ENCODE data around the gene ZPLD1. TPM values are rescaled to one million over a fixed set of nuclear protein-coding genes. Genes with fewer than 3 reads are reported as not detected.

The ZPLD1 gene
- total RNA-seq, 1 donor from 2014 or later: not detected

DNA sequence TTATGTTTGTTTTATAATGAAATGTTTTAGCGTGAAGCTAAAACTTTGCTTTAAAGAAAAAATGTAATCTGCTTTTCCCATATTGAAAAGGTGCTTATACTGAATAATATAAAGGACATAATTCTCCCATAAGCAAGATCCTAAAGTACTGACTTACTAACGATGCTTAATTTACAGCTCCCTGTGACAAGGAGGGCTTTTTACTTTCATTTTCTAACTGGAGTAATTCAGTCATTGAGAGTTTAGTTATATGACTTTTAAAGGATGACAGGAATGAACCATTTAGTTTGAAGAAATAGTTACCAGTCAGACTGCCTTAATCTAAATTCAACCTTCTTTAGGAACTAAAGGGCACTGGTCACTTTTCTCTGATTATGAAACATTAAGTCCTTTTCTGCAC is 19.3 kb upstream of the ZPLD1 start:
- Mint-ChIP-seq H3K27ac (ENCODE audit: unreplicated experiment) (no peak overlapping the region), H3K27me3 (ENCODE audit: unreplicated experiment) (peaks cover 11% of the 10 kb centered on the region), H3K36me3 (ENCODE audit: unreplicated experiment) (no peaks in the 10 kb centered on the region), H3K9me3 (ENCODE audit: unreplicated experiment) (no peaks in the 10 kb centered on the region), H3K4me3 (ENCODE audit: unreplicated experiment) (no peak overlapping the region), H3K4me1 (ENCODE audit: unreplicated experiment) (peaks cover 7% of the 10 kb centered on the region)
- DNase-seq (ENCODE audit: extremely low spot score, unreplicated experiment): no peak
- TF ChIP-seq, protein P1, sequence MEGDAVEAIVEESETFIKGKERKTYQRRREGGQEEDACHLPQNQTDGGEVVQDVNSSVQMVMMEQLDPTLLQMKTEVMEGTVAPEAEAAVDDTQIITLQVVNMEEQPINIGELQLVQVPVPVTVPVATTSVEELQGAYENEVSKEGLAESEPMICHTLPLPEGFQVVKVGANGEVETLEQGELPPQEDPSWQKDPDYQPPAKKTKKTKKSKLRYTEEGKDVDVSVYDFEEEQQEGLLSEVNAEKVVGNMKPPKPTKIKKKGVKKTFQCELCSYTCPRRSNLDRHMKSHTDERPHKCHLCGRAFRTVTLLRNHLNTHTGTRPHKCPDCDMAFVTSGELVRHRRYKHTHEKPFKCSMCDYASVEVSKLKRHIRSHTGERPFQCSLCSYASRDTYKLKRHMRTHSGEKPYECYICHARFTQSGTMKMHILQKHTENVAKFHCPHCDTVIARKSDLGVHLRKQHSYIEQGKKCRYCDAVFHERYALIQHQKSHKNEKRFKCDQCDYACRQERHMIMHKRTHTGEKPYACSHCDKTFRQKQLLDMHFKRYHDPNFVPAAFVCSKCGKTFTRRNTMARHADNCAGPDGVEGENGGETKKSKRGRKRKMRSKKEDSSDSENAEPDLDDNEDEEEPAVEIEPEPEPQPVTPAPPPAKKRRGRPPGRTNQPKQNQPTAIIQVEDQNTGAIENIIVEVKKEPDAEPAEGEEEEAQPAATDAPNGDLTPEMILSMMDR (IDR thresholded peaks at IDR 0.05): no peak

- no peak for DNase-seq (ENCODE audit: extremely low spot score, unreplicated experiment)
- H3K36me3 Mint-ChIP-seq (ENCODE audit: unreplicated experiment): no peaks in the 10 kb centered on the region
- H3K4me3 Mint-ChIP-seq (ENCODE audit: unreplicated experiment): no peak overlapping the region
- H3K27ac Mint-ChIP-seq (ENCODE audit: unreplicated experiment): no peak overlapping the region
- no peaks in the 10 kb centered on the region for H3K9me3 Mint-ChIP-seq (ENCODE audit: unreplicated experiment)
- no peaks in the 10 kb centered on the region for H3K4me1 Mint-ChIP-seq (ENCODE audit: unreplicated experiment)
- TF ChIP-seq, protein P1 (IDR thresholded peaks at IDR 0.05): no peak
- H3K27me3 Mint-ChIP-seq (ENCODE audit: unreplicated experiment): peaks cover 22% of the 10 kb centered on the region
Observed at GRCh38 chr3:102419786-102420185, 15.0 kb upstream of the ZPLD1 start.

GRCh38 chr3:102441832-102442231 is 7.0 kb downstream of the ZPLD1 start:
- Mint-ChIP-seq H3K4me1 (ENCODE audit: unreplicated experiment) (no peaks in the 10 kb centered on the region), H3K4me3 (ENCODE audit: unreplicated experiment) (no peak overlapping the region), H3K36me3 (ENCODE audit: unreplicated experiment) (no peaks in the 10 kb centered on the region), H3K27ac (ENCODE audit: unreplicated experiment) (no peak overlapping the region), H3K27me3 (ENCODE audit: unreplicated experiment) (peaks cover 14% of the 10 kb centered on the region), H3K9me3 (ENCODE audit: unreplicated experiment) (no peaks in the 10 kb centered on the region)
- no peak for DNase-seq (ENCODE audit: extremely low spot score, unreplicated experiment)
- TF ChIP-seq, protein P1 (IDR thresholded peaks at IDR 0.05): no peak

DNA sequence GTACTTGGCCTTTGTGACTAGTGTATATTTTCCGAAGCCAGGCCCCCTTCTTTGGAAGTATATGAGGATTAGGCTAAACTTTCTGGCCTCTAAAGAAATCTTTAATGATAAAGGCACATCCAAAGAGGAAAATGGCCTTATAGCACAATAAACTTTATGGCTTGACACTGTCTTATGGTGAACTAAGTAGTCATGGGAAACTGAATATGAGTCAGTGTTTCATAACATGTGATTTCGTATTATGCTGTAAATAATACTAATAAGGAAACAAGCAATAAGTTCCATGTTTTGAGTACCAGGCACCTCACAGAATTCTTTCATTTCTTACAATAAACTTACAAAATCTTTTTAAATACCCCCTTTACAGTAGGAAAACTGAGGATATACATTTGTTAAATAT is 8.2 kb downstream of the ZPLD1 start:
- Mint-ChIP-seq H3K36me3 (ENCODE audit: unreplicated experiment) (no peaks in the 10 kb centered on the region), H3K9me3 (ENCODE audit: unreplicated experiment) (no peaks in the 10 kb centered on the region), H3K27me3 (ENCODE audit: unreplicated experiment) (peaks cover 5% of the 10 kb centered on the region), H3K27ac (ENCODE audit: unreplicated experiment) (no peak overlapping the region), H3K4me1 (ENCODE audit: unreplicated experiment) (no peaks in the 10 kb centered on the region), H3K4me3 (ENCODE audit: unreplicated experiment) (no peak overlapping the region)
- DNase-seq (ENCODE audit: extremely low spot score, unreplicated experiment): no peak
- TF ChIP-seq, protein P1 (IDR thresholded peaks at IDR 0.05): no peak

- Mint-ChIP-seq H3K36me3 (ENCODE audit: unreplicated experiment) (no peaks in the 10 kb centered on the region), H3K27ac (ENCODE audit: unreplicated experiment) (no peak overlapping the region), H3K9me3 (ENCODE audit: unreplicated experiment) (no peaks in the 10 kb centered on the region), H3K4me1 (ENCODE audit: unreplicated experiment) (peaks cover 2% of the 10 kb centered on the region), H3K4me3 (ENCODE audit: unreplicated experiment) (no peak overlapping the region), H3K27me3 (ENCODE audit: unreplicated experiment) (no peaks in the 10 kb centered on the region)
- no peak for DNase-seq (ENCODE audit: extremely low spot score, unreplicated experiment)
- TF ChIP-seq, protein P1 (IDR thresholded peaks at IDR 0.05): no peak
Observed at GRCh38 chr3:102444101-102444500, 9.3 kb downstream of the ZPLD1 start.

Measured in osteocyte (in vitro differentiated cells).